T-helper 9 cell (primary cell): ENCODE measurements around the gene SNX7.

Source experiments
- DNase-seq: peaks from one replicate; pipeline ENCODE4 v3.0.0-alpha.2; 2020

SNX7 gene

DNA sequence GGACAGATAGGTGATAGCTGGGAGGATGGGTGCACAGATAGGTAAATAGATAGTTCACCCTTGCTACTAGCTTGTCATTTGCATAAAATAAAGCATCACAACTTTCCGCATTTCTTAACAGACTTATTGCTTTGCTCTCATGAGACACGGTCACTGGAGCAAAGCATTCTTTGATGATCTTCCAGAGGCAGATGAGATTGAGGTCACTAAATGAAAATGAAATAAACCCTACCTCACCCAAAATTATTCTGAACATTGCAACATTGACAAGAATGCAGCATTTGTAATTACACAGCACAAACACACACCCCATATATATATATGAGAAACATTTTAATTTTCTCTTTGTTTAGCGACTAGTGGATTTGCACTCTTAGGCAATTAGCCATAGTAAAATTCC, 107.6 kb downstream of the SNX7 start:
- DNase-seq, result no peak

DNA sequence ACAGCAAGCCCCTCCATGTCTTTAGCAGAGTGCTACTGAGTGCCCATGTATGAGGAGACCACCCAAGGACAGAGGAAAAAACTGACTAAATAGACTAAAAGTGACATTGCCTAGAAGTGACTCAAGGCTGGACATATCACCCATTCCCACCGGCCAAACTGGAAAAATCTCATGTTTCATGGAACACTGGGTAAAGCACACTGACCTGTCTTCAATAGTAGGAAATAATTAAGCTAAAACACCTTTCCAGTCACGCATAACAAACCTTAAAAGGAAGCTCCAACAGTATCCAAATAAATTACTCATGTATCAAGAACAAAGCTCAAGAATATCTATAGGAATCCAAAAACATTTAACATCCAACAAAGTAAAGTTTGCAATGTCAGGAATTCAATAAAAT, 120.4 kb downstream of the SNX7 start:
- DNase-seq, result no peak

DNA sequence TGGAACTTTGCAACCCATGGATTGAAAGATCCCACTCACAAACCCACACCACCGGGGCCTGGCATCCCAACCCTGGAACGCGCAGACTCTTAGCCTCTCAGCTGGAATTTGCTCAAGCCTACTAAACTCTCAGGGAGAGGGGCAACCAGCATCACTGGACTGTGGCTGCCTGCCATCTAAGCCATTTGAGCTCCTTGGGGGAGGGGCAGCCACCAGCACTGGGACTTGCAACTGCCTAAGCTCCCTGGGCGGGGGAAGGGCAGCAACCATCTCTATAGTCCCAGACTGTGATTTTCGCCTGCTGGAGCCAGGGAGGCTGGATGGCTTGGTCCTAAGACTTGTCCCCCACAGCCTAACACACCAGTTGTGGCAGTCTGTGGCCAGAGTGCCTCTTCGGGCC, 122.3 kb downstream of the SNX7 start:
- DNase-seq, result no peak

DNA sequence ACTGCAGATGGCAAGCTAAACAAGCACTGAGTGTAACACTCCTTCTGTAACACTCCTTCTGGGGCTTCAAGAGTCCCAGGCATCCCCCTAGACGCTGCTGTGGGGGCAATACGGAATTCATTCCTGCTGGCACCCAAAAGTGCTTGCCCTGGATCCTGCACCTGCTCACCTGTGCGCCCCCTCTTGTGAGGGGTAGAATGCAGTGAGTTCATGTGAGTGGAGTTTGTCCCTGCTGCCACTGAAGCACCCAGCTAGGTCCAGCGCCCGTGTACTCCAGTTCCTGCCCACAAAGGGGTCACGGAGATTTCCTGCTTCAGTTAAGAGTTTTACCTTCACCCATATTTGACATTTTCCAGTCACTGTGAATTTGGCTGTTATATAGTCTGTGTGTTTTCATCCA, 130.0 kb downstream of the SNX7 start:
- DNase-seq, result no peak

GRCh38 chr1:98792123-98792522, 130.6 kb downstream of the SNX7 start:
- no peak for DNase-seq

- DNase-seq, result no peak
Observed at GRCh38 chr1:98793136-98793535, 131.6 kb downstream of the SNX7 start.

DNA sequence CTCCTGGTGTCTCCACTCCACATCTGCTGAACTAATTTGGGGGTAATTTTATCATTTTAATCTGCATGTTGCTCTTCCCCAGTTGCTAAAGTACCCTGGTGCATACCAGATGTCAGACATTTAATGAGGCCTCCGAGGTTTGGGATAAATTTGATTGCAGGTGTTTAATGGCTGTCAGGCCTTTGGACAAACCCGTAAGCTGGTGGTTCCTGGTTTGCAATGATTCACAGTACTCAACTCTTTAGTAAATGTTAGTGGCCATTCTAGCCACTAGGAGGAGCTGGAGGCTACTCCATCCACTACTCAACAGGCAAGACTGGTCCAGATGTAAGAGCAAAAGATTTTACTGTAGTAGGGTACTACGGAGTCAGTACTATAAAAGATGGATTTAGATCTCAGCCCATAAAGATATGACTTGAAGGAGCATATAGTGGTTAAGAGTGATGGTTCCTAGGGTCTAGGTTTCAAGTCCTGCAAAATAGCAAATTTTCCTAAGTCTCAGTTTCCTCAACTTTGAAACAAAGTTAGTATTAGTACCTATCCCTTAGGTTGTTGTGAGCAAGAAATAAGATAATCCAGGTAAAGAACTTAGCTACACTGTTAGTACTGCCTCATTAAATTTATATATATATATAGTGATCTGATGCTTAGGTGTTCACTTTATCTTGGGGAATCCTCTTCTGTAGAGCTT, 132.8 kb downstream of the SNX7 start:
- peak; percentile 22 for DNase-seq

DNA sequence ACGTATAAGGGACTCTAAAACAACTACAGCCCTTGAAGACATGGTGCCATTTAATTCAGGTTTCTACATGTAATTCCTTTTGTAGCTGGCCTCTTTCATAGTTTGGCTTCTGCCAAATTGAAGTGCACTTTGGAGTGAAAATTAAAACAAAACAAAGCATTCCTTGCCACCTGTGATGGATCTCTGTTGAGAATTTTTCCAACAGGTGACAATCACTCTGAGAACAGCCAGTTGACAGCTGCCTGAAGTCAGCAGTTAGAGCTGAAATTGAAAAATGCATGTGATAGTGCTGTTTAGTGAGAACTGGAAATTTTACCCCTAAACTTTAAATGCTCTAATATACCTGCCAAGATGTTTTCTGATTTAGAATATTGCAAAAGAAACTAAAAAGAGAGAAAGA, 134.5 kb downstream of the SNX7 start:
- no peak for DNase-seq

GRCh38 chr1:98797506-98797905, 136.0 kb downstream of the SNX7 start:
- DNase-seq, result no peak
